Measurements from ENCODE around the gene YY1. TPM values are rescaled to one million over a fixed set of nuclear protein-coding genes. Genes with fewer than 3 reads are reported as not detected.
A peak's percentile ranks its signal among the peaks of the same experiment; 100 is the strongest.

YY1 gene
- total and polyA plus RNA-seq, 9 of the 15 experiments (the other 6 are each of a cell fraction or from before 2014, with no cell fraction given) = 20.8 to 74.2 (median 46.7) TPM

DNA sequence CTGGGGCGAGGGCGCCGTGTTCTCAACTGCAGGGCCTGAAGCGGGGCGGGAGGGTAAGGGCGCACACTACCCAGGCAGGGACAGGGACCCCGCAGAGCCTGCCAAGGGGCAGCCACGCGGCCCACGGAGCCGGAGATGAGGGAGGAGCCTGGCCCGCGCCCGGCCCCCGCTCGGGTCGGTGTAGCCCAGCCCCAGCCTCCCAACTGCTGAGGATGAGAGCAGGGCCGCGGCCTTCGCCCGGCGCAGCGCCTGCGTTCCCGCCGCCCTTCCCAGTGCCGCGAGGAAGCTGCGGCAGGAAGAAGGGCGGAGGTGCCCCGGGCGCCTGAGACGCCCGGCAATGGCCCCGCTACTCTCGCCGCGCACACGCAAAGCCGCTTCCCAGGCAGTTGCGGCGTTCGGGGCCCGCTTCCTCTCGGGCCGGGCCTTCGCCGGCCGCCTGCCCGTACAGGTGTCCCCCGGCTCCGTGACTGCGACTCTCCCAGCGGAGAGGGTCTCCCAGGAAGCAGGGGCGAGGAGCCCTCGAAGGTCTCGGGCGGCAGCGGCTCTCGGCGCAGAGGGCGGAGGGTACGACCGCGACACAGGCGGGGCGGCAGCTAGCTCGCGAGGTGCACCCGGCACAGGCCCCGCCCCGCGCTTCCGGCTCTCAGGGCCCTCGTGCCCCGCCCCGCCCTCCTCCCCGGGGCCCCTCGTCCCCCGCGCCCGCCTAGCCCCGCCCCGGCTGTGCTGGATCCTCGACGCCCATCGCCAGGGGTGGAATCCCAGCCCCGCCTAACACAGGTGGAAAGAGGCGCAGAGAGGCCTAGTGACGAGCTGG lies 24.8 kb upstream of the YY1 start (continued):
- TF ChIP-seq ZHX1 (conservative IDR thresholded peaks at IDR 0.05; ENCODE audit: low read length) = no peak
- peak; percentile 80 for TF ChIP-seq SUPT5H (IDR thresholded peaks at IDR 0.05)
- TF ChIP-seq EP400 (IDR thresholded peaks at IDR 0.05) = peak; percentile 54; the same call in 1 of the 2 replicates
- TF ChIP-seq TAF1 (IDR thresholded peaks at IDR 0.05; ENCODE audit: control insufficient read depth, extremely low read depth, insufficient read depth, low read length, severe bottlenecking) = peak; percentile 42
- peak in 2 of 3 experiments; percentile 45 to 79; a peak in 2 of 6 replicates for TF ChIP-seq ZBTB11 (CRISPR knock-in tag; IDR thresholded peaks at IDR 0.05)
- no peak for TF ChIP-seq ZNF695 (CRISPR knock-in tag; IDR thresholded peaks at IDR 0.05)
- peak; percentile 71 for TF ChIP-seq HNRNPLL (IDR thresholded peaks at IDR 0.05; ENCODE audit: low read depth, low read length, poor library complexity, severe bottlenecking)
- TF ChIP-seq SP1 (CRISPR knock-in tag; IDR thresholded peaks at IDR 0.05) = peak; percentile 30; the same call in 1 of the 2 replicates
- TF ChIP-seq BRF1 (IDR thresholded peaks at IDR 0.05; ENCODE audit: borderline replicate concordance, extremely low read depth, insufficient read length) = no peak
- no peak for TF ChIP-seq RNF219 (CRISPR knock-in tag; IDR thresholded peaks at IDR 0.05)
- TF ChIP-seq NRF1 (conservative IDR thresholded peaks at IDR 0.05 in 1 of 2, IDR thresholded peaks at IDR 0.05 in 1 of 2) = peak; percentile 64 to 67
- TF ChIP-seq KAT7 (CRISPR knock-in tag; IDR thresholded peaks at IDR 0.05; ENCODE audit: borderline replicate concordance) = no peak
- TF ChIP-seq, protein P1, sequence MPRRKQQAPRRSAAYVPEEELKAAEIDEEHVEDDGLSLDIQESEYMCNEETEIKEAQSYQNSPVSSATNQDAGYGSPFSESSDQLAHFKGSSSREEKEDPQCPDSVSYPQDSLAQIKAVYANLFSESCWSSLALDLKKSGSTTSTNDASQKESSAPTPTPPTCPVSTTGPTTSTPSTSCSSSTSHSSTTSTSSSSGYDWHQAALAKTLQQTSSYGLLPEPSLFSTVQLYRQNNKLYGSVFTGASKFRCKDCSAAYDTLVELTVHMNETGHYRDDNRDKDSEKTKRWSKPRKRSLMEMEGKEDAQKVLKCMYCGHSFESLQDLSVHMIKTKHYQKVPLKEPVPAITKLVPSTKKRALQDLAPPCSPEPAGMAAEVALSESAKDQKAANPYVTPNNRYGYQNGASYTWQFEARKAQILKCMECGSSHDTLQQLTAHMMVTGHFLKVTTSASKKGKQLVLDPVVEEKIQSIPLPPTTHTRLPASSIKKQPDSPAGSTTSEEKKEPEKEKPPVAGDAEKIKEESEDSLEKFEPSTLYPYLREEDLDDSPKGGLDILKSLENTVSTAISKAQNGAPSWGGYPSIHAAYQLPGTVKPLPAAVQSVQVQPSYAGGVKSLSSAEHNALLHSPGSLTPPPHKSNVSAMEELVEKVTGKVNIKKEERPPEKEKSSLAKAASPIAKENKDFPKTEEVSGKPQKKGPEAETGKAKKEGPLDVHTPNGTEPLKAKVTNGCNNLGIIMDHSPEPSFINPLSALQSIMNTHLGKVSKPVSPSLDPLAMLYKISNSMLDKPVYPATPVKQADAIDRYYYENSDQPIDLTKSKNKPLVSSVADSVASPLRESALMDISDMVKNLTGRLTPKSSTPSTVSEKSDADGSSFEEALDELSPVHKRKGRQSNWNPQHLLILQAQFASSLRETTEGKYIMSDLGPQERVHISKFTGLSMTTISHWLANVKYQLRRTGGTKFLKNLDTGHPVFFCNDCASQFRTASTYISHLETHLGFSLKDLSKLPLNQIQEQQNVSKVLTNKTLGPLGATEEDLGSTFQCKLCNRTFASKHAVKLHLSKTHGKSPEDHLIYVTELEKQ (CRISPR knock-in tag; IDR thresholded peaks at IDR 0.05) = no peak
